Stimulated activated CD8-positive, alpha-beta memory T cell treated with anti-CD3 and anti-CD28 coated beads, Interleukin-12 subunit alpha, Interleukin-12 subunit beta, amount 100 ng/mL, for 4 hours (primary cell): Measurements from ENCODE around the gene CCNJL.
"Not testable (repeated sequence)": the region's sequence is repeated elsewhere in the genome, so short reads cannot be mapped to it uniquely, and the experiment has no call there.

Experiments
- DNase-seq: peaks from one replicate; pipeline ENCODE4 v3.0.0-alpha.2; 2020; ENCODE audit warnings: low read depth

The CCNJL gene

GRCh38 chr5:160260881-160261815 lies 51.2 kb downstream of the CCNJL start:
- no peak for DNase-seq

GRCh38 chr5:160260006-160260775 lies 52.2 kb downstream of the CCNJL start:
- no peak for DNase-seq

GRCh38 chr5:160259341-160259740 lies 53.0 kb downstream of the CCNJL start:
- no peak for DNase-seq

- no peak for DNase-seq
Observed at GRCh38 chr5:160254706-160255105, 57.7 kb downstream of the CCNJL start.

GRCh38 chr5:160253441-160253840 lies 58.9 kb downstream of the CCNJL start:
- DNase-seq = no peak

GRCh38 chr5:160252916-160253315 lies 59.4 kb downstream of the CCNJL start:
- no peak for DNase-seq

GRCh38 chr5:160251406-160252155 lies 60.8 kb downstream of the CCNJL start:
- DNase-seq = no peak

- no peak for DNase-seq
Observed at GRCh38 chr5:160250826-160251225, 61.5 kb downstream of the CCNJL start.

- DNase-seq = no peak
Observed at GRCh38 chr5:160250226-160250625, 62.1 kb downstream of the CCNJL start.

GRCh38 chr5:160249570-160249969 lies 62.8 kb downstream of the CCNJL start:
- DNase-seq = not testable (repeated sequence)

GRCh38 chr5:160245506-160246086 lies 66.8 kb downstream of the CCNJL start:
- no peak for DNase-seq

GRCh38 chr5:160242145-160242544 lies 70.2 kb downstream of the CCNJL start:
- DNase-seq = no peak

GRCh38 chr5:160240350-160240749 lies 72.0 kb downstream of the CCNJL start:
- DNase-seq = no peak

GRCh38 chr5:160237571-160238093 lies 74.7 kb downstream of the CCNJL start:
- DNase-seq = no peak

- DNase-seq = no peak
Observed at GRCh38 chr5:160235731-160236130, 76.6 kb downstream of the CCNJL start.

GRCh38 chr5:160233215-160233614 lies 79.1 kb downstream of the CCNJL start:
- DNase-seq = no peak

GRCh38 chr5:160231783-160232342 lies 80.5 kb downstream of the CCNJL start:
- no peak for DNase-seq

- DNase-seq = no peak
Observed at GRCh38 chr5:160230686-160231527, 81.5 kb downstream of the CCNJL start.

GRCh38 chr5:160229190-160229742 lies 83.1 kb downstream of the CCNJL start, which contains the start of gene FABP6:
FABP6 (plus strand) TSS chr5:160229506; CDS start chr5:160229558, 52 bp downstream.
- no peak for DNase-seq

GRCh38 chr5:160227012-160227411 lies 85.4 kb downstream of the CCNJL start:
- no peak for DNase-seq
